ENCODE data around the gene LMAN1. TPM values are rescaled to one million over a fixed set of nuclear protein-coding genes. Genes with fewer than 3 reads are reported as not detected.

LMAN1 gene
- total and polyA plus RNA-seq, 4 donors: 77.2 to 265 (median 98.6) TPM

- no peak for TF ChIP-seq CTCF (IDR thresholded peaks at IDR 0.05; ENCODE audit: low read depth, low read length, missing input control)
- TF ChIP-seq RXRA (IDR thresholded peaks at IDR 0.05): no peak
- TF ChIP-seq REST (IDR thresholded peaks at IDR 0.05): no peak
- TF ChIP-seq YY1 (IDR thresholded peaks at IDR 0.05): no peak
- TF ChIP-seq, protein P1, sequence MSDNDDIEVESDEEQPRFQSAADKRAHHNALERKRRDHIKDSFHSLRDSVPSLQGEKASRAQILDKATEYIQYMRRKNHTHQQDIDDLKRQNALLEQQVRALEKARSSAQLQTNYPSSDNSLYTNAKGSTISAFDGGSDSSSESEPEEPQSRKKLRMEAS (IDR thresholded peaks at IDR 0.05): no peak
- TF ChIP-seq TAF1 (conservative IDR thresholded peaks at IDR 0.05): no peak
- TF ChIP-seq GABPA (IDR thresholded peaks at IDR 0.05 in 1 of 2, conservative IDR thresholded peaks at IDR 0.05 in 1 of 2): no peak
- no peak for TF ChIP-seq HNF4G (IDR thresholded peaks at IDR 0.05)
- TF ChIP-seq FOXA1 (IDR thresholded peaks at IDR 0.05): no peak
- no peak for TF ChIP-seq ATF3 (IDR thresholded peaks at IDR 0.05)
- no peak for TF ChIP-seq FOXA2 (IDR thresholded peaks at IDR 0.05)
Measured at GRCh38 chr18:59353079-59353680, 5.9 kb downstream of the LMAN1 start.

GRCh38 chr18:59352250-59352855, 6.7 kb downstream of the LMAN1 start:
- Histone ChIP-seq H3K27me3 (ENCODE audit: control insufficient read depth in 4 of 4, insufficient read depth in 4 of 4, low read length in 3 of 4) (no peaks in the 10 kb centered on the region), H3K4me3 (ENCODE audit: low read depth in 1 of 3, low read length in 3 of 3) (no peak overlapping the region), H3K9me3 (ENCODE audit: control insufficient read depth in 4 of 4, low read length in 3 of 4) (no peaks in the 10 kb centered on the region), H3K4me1 (ENCODE audit: control insufficient read depth in 4 of 4, insufficient read depth in 4 of 4, low read length in 3 of 4) (peaks cover 4 to 7% (median 5%) of the 10 kb centered on the region in 4 donors), H3K36me3 (ENCODE audit: control insufficient read depth in 4 of 4, insufficient read depth in 3 of 4, low read depth in 1 of 4, low read length in 3 of 4) (peaks cover 6 to 73% (median 69%) of the 10 kb centered on the region in 4 donors), H3K9ac (ENCODE audit: low read depth in 1 of 2, low read length in 2 of 2) (no peak overlapping the region), H3K27ac (ENCODE audit: low read depth in 1 of 2, low read length in 2 of 2) (no peak overlapping the region)
- 92% methylated on average over 3 of the region's 3 CpGs for WGBS
- no peak for DNase-seq (ENCODE audit: low spot score)
- TF ChIP-seq JUND (IDR thresholded peaks at IDR 0.05) (no peak), FOXA2 (IDR thresholded peaks at IDR 0.05) (no peak), FOXA1 (IDR thresholded peaks at IDR 0.05) (no peak), REST (IDR thresholded peaks at IDR 0.05) (no peak), ZBTB33 (IDR thresholded peaks at IDR 0.05) (no peak), YY1 (IDR thresholded peaks at IDR 0.05) (no peak), TAF1 (conservative IDR thresholded peaks at IDR 0.05) (no peak), NR2F2 (IDR thresholded peaks at IDR 0.05) (no peak), HNF4G (IDR thresholded peaks at IDR 0.05) (no peak), ATF3 (IDR thresholded peaks at IDR 0.05) (no peak), HNF4A (conservative IDR thresholded peaks at IDR 0.05) (no peak), GABPA (IDR thresholded peaks at IDR 0.05 in 1 of 2, conservative IDR thresholded peaks at IDR 0.05 in 1 of 2) (no peak), SP1 (IDR thresholded peaks at IDR 0.05) (no peak), RXRA (IDR thresholded peaks at IDR 0.05) (no peak), EGR1 (IDR thresholded peaks at IDR 0.05; ENCODE audit: low read depth in 2 of 2) (no peak), RAD21 (IDR thresholded peaks at IDR 0.05) (no peak)
- TF ChIP-seq, protein P1 (IDR thresholded peaks at IDR 0.05): no peak

More at GRCh38 chr18:59353079-59353680, 5.9 kb downstream of the LMAN1 start:
- no peak overlapping the region for H3K4me3 ChIP-seq (ENCODE audit: low read depth in 1 of 3, low read length in 3 of 3)
- H3K4me1 ChIP-seq (ENCODE audit: control insufficient read depth in 4 of 4, insufficient read depth in 4 of 4, low read length in 3 of 4): peaks cover 4 to 9% (median 7%) of the 10 kb centered on the region in 4 donors
- H3K36me3 ChIP-seq (ENCODE audit: control insufficient read depth in 4 of 4, insufficient read depth in 3 of 4, low read depth in 1 of 4, low read length in 3 of 4): peaks cover 6 to 69% (median 64%) of the 10 kb centered on the region in 4 donors
- no peaks in the 10 kb centered on the region for H3K9me3 ChIP-seq (ENCODE audit: control insufficient read depth in 4 of 4, low read length in 3 of 4)
- H3K27me3 ChIP-seq (ENCODE audit: control insufficient read depth in 4 of 4, insufficient read depth in 4 of 4, low read length in 3 of 4): no peaks in the 10 kb centered on the region
- no peak for DNase-seq (ENCODE audit: low spot score)
- 76% methylated on average over 4 of the region's 4 CpGs for WGBS
- H3K27ac ChIP-seq (ENCODE audit: low read depth in 1 of 2, low read length in 2 of 2): no peak overlapping the region
- no peak overlapping the region for H3K9ac ChIP-seq (ENCODE audit: low read depth in 1 of 2, low read length in 2 of 2)
